ENCODE results near the gene IL31. TPM values are rescaled to one million over a fixed set of nuclear protein-coding genes. Genes with fewer than 3 reads are reported as not detected.

Gene IL31
- total RNA-seq, 1 donor from 2014 or later = not detected

DNA sequence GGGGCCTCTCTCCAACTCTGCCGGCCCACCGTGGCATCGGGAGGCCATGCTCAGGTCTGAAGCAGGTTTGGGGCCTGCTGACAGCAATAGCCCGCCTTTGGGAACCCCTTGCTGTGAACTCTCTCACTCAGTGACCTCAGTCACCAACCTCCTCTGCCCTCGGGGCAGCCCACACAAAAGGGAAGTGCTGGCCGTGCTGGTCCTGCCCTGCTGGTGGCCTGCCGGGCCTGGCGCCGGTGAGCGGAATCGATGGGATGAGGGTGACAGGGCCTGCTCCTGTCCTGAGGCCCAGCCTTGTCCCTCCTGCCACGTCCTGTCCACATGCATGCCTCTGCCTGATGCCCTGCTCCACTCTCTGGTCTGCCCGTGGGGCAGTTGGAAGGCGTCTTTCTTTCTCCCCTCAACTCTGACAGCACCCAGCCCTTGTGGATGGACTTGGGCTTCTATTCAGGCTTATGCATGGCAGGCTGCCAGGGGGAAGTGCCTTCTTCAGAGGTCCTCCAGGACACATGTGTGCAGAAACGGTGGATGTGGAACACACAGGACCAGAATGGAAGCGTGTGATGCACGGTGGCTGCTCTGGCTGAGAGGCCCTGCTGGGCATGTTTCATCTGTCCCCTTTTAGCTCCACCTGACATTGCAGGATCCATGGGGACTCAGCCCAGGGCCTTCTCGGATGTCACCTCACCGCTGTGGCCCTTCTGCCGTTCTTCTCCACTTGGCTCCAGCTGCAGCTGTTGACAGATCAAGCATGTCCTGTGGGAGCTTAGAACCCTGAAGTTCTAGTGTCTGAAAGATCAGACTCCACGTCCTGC lies 31.9 kb downstream of the IL31 start:
- DNase-seq (ENCODE audit: extremely low spot score in 2 of 2) = no peak
- H3K9me3 ChIP-seq = no peaks in the 10 kb centered on the region
- H3K4me3 ChIP-seq = no peak overlapping the region
- peaks cover 0 to 41% of the 10 kb centered on the region in 2 donors for H3K36me3 ChIP-seq
- intact Hi-C loops (cut with DNase I) = no loop called here
- H3K27ac ChIP-seq = no peak overlapping the region
- no peaks in the 10 kb centered on the region for H3K4me1 ChIP-seq
- TF ChIP-seq POLR2A (IDR thresholded peaks at IDR 0.05) (no peak), POLR2AphosphoS5 (IDR thresholded peaks at IDR 0.05; ENCODE audit: insufficient read depth in 1 of 2, low read depth in 1 of 2) (no peak)
- TF ChIP-seq, protein P1, sequence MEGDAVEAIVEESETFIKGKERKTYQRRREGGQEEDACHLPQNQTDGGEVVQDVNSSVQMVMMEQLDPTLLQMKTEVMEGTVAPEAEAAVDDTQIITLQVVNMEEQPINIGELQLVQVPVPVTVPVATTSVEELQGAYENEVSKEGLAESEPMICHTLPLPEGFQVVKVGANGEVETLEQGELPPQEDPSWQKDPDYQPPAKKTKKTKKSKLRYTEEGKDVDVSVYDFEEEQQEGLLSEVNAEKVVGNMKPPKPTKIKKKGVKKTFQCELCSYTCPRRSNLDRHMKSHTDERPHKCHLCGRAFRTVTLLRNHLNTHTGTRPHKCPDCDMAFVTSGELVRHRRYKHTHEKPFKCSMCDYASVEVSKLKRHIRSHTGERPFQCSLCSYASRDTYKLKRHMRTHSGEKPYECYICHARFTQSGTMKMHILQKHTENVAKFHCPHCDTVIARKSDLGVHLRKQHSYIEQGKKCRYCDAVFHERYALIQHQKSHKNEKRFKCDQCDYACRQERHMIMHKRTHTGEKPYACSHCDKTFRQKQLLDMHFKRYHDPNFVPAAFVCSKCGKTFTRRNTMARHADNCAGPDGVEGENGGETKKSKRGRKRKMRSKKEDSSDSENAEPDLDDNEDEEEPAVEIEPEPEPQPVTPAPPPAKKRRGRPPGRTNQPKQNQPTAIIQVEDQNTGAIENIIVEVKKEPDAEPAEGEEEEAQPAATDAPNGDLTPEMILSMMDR (IDR thresholded peaks at IDR 0.05) = no peak
- no peaks in the 10 kb centered on the region for H3K27me3 ChIP-seq

DNA sequence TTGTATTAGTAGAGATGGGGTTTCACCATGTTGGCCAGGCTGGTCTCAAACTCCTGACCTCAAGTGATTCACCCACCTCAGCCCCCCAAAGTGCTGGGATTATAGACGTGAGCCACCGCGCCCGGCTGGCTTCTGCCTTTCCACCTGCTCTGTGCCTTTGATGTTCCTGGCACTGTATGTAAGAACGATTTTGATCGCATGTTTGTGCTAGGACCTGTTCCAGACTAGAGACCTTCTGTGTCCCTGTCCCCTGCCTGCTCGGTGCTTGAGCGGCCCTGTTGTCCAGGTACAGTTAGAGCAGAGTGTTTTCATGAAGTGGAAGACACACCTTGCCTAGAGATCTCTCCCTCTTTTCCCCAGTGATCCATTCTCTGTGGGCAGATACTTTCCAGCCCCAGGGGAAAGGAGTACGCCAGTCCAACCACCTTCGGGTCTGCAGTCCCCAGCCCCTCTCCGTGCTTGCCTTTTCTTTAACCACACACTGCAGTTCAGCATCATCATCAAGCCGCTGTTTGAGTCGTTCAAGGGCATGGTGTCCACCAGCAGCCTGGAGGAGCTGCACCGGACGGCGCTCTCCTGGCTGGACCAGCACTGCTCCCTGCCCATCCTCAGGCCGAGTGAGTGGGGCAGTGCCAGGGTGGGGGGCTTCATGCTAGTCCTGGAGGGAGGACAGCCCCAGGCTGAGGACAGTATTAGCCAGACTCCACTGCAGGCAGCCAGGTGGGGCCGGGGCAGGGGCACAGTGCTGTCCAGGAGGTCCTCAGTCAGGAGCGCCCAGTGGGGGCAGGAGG lies 33.4 kb downstream of the IL31 start:
- no peak for TF ChIP-seq POLR2AphosphoS5 (IDR thresholded peaks at IDR 0.05; ENCODE audit: insufficient read depth in 1 of 2, low read depth in 1 of 2)
- TF ChIP-seq POLR2A (IDR thresholded peaks at IDR 0.05) = no peak
- TF ChIP-seq, protein P1 (IDR thresholded peaks at IDR 0.05) = no peak
- intact Hi-C loops (cut with DNase I) = no loop called here
- H3K4me1 ChIP-seq = no peaks in the 10 kb centered on the region

DNA sequence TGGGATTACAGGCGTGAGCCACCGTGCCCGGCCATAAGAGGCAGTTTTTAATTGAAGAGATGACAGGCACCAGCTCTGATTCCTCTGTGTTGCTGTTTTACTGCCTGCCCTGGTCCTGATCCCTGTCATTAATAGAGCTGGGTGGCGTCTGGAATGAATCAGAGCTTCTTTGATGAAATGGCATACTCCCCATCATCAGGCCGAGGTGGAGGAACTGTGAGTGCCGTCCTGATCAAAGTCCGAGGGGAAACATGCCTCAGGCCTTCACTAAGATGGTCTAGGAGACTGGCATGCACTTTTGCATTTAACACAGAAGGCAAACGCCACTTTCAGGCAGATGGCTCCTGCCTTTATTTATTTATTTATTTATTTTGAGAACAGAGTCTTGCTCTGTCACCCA lies 34.1 kb downstream of the IL31 start:
- Histone ChIP-seq H3K9me3 (no peaks in the 10 kb centered on the region), H3K36me3 (peaks cover 0 to 50% of the 10 kb centered on the region in 2 donors)
- DNase-seq (ENCODE audit: extremely low spot score in 2 of 2) = no peak

More for the DNA sequence above, 33.4 kb downstream of the IL31 start:
- peaks cover 0 to 43% of the 10 kb centered on the region in 2 donors for H3K36me3 ChIP-seq
- H3K27ac ChIP-seq = no peak overlapping the region
- no peak for DNase-seq (ENCODE audit: extremely low spot score in 2 of 2)
- H3K27me3 ChIP-seq = no peaks in the 10 kb centered on the region
- H3K4me3 ChIP-seq = no peak overlapping the region
- H3K9me3 ChIP-seq = no peaks in the 10 kb centered on the region

DNA sequence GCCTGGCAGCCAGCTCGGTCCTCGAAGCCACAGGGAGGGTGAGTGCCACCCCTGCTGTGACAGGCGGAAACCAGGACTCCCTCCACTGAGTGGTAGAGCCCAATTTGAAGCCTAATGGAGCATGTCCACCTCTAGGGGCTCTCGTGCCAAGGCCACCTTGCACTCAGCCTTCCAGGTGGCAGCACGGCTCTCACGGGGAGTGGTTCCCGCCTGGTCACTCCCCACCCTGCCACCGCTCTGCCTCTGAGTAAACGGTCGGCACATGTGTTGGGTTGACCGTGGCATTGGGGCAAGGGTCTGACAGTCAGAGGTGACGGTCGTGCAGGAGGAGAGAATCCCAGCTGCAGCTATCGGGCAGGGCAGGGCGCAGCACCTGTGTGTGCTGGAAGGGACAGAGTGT lies 34.8 kb downstream of the IL31 start:
- Histone ChIP-seq H3K9me3 (no peaks in the 10 kb centered on the region), H3K27me3 (no peaks in the 10 kb centered on the region), H3K27ac (no peak overlapping the region), H3K4me3 (no peak overlapping the region), H3K36me3 (peaks cover 0 to 51% of the 10 kb centered on the region in 2 donors), H3K4me1 (no peaks in the 10 kb centered on the region)
- intact Hi-C loops (cut with DNase I) = no loop called here
- no peak for DNase-seq (ENCODE audit: extremely low spot score in 2 of 2)
- TF ChIP-seq POLR2A (IDR thresholded peaks at IDR 0.05) (no peak), POLR2AphosphoS5 (IDR thresholded peaks at IDR 0.05; ENCODE audit: insufficient read depth in 1 of 2, low read depth in 1 of 2) (no peak)
- TF ChIP-seq, protein P1 (IDR thresholded peaks at IDR 0.05) = no peak

More for the DNA sequence above, 34.1 kb downstream of the IL31 start:
- Histone ChIP-seq H3K27ac (no peak overlapping the region), H3K4me1 (no peaks in the 10 kb centered on the region), H3K4me3 (no peak overlapping the region), H3K27me3 (no peaks in the 10 kb centered on the region)
- TF ChIP-seq POLR2A (IDR thresholded peaks at IDR 0.05) = no peak
- intact Hi-C loops (cut with DNase I) = no loop called here

DNA sequence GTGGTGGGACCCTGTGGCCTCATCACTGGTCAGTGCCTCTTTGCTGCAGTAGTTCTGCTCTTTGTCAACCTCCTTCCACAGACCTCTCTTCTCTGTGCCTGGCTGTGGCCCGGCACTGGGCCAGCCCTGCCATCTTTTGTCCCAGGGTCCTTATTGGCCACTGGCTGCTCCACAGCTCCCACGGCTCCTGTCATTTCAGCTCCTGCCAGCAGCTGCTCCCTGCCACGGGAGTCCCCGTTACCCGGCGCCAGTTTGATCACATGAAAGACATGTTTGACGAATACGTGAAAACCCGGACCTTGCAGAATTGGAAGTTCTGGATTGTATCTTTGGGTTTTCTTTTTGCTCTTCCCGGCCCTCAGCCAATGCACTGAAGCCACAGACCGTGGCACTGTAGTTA lies 35.4 kb downstream of the IL31 start:
- Histone ChIP-seq H3K4me1 (no peaks in the 10 kb centered on the region), H3K27ac (no peak overlapping the region), H3K9me3 (no peaks in the 10 kb centered on the region), H3K36me3 (peaks cover 0 to 52% of the 10 kb centered on the region in 2 donors), H3K4me3 (no peak overlapping the region), H3K27me3 (no peaks in the 10 kb centered on the region)
- DNase-seq (ENCODE audit: extremely low spot score in 2 of 2) = no peak
- intact Hi-C loops (cut with DNase I) = no loop called here
- TF ChIP-seq, protein P1 (IDR thresholded peaks at IDR 0.05) = no peak
- TF ChIP-seq POLR2AphosphoS5 (IDR thresholded peaks at IDR 0.05; ENCODE audit: insufficient read depth in 1 of 2, low read depth in 1 of 2) = no peak
- TF ChIP-seq POLR2A (IDR thresholded peaks at IDR 0.05) = no peak
